ENCODE measurements around the gene NCKAP1. TPM values are rescaled to one million over a fixed set of nuclear protein-coding genes. Genes with fewer than 3 reads are reported as not detected.
A peak's percentile ranks its signal among the peaks of the same experiment; 100 is the strongest.
"Not testable (repeated sequence)": the region's sequence is repeated elsewhere in the genome, so short reads cannot be mapped to it uniquely, and the experiment has no call there.

NCKAP1 gene
- total RNA-seq, 1 donor = 236 TPM

- H3K4me3 ChIP-seq (ENCODE audit: low read depth, low read length) = no peak overlapping the region
- no peak for DNase-seq (ENCODE audit: low read depth)
- TF ChIP-seq CTCF (IDR thresholded peaks at IDR 0.05; ENCODE audit: insufficient read depth, low read depth, low read length) = no peak
These were observed 69.8 kb downstream of the NCKAP1 start for GRCh38 chr2:182968493-182968892.

- DNase-seq (ENCODE audit: low read depth); H3K4me3 ChIP-seq (ENCODE audit: low read depth, low read length): not testable (repeated sequence)
These were observed 71.9 kb downstream of the NCKAP1 start for GRCh38 chr2:182966356-182966755.

GRCh38 chr2:182962641-182963040 is 75.6 kb downstream of the NCKAP1 start:
- H3K4me3 ChIP-seq (ENCODE audit: low read depth, low read length) = no peak overlapping the region

GRCh38 chr2:182960869-182961268 is 77.4 kb downstream of the NCKAP1 start:
- H3K4me3 ChIP-seq (ENCODE audit: low read depth, low read length); DNase-seq (ENCODE audit: low read depth): not testable (repeated sequence)

More at GRCh38 chr2:182962641-182963040, 75.6 kb downstream of the NCKAP1 start:
- TF ChIP-seq CTCF (IDR thresholded peaks at IDR 0.05; ENCODE audit: insufficient read depth, low read depth, low read length) = no peak
- no peak for DNase-seq (ENCODE audit: low read depth)

GRCh38 chr2:182954789-182955188 is 83.5 kb downstream of the NCKAP1 start:
- TF ChIP-seq CTCF (IDR thresholded peaks at IDR 0.05; ENCODE audit: insufficient read depth, low read depth, low read length) = no peak
- no peak for DNase-seq (ENCODE audit: low read depth)
- no peak overlapping the region for H3K4me3 ChIP-seq (ENCODE audit: low read depth, low read length)

GRCh38 chr2:182952741-182953450 is 85.4 kb downstream of the NCKAP1 start:
- peak; percentile 45 for DNase-seq (ENCODE audit: low read depth)
- H3K4me3 ChIP-seq (ENCODE audit: low read depth, low read length) = no peak overlapping the region
- TF ChIP-seq CTCF (IDR thresholded peaks at IDR 0.05; ENCODE audit: insufficient read depth, low read depth, low read length) = no peak

- no peak overlapping the region for H3K4me3 ChIP-seq (ENCODE audit: low read depth, low read length)
- no peak for DNase-seq (ENCODE audit: low read depth)
- TF ChIP-seq CTCF (IDR thresholded peaks at IDR 0.05; ENCODE audit: insufficient read depth, low read depth, low read length) = no peak
These were observed 86.2 kb downstream of the NCKAP1 start for GRCh38 chr2:182951948-182952663.

- no peak for DNase-seq (ENCODE audit: low read depth)
- no peak overlapping the region for H3K4me3 ChIP-seq (ENCODE audit: low read depth, low read length)
- no peak for TF ChIP-seq CTCF (IDR thresholded peaks at IDR 0.05; ENCODE audit: insufficient read depth, low read depth, low read length)
These were observed 87.7 kb downstream of the NCKAP1 start for GRCh38 chr2:182950546-182950945.

Data from fibroblast of villous mesenchyme (primary cell).